KMS-11 (cell line): Measurements from ENCODE around the gene PIK3IP1.

ENCODE experiments used
- H2AFZ ChIP-seq: fragments of 200-600 bp; sonication (generic); 2 replicates; pipeline ENCODE4 v1.6.1; 2016; ENCODE audit warnings: antibody characterized with exemption, mixed run types, low read depth
- H3K27ac ChIP-seq: fragments of 200-600 bp; sonication (generic); 2 replicates; pipeline ENCODE4 v1.6.1; 2016; ENCODE audit warnings: mild to moderate bottlenecking, mixed run types
- H3K27me3 ChIP-seq: fragments of 200-600 bp; sonication (generic); 2 replicates; pipeline ENCODE4 v1.6.1; 2017; ENCODE audit warnings: mild to moderate bottlenecking, low read depth, mixed run types, moderate library complexity; ENCODE audit not compliant: insufficient read depth
- H3K36me3 ChIP-seq: fragments of 200-600 bp; sonication (generic); 2 replicates; pipeline ENCODE4 v1.6.1; 2017; ENCODE audit warnings: mild to moderate bottlenecking, mixed run types; ENCODE audit not compliant: insufficient read depth
- H3K4me1 ChIP-seq: fragments of 200-600 bp; sonication (generic); 2 replicates; pipeline ENCODE4 v1.6.1; 2016; ENCODE audit warnings: mild to moderate bottlenecking, low read depth, mixed run types; ENCODE audit not compliant: poor library complexity, severe bottlenecking
- H3K4me2 ChIP-seq: fragments of 200-600 bp; sonication (generic); 2 replicates; pipeline ENCODE4 v1.7.0; 2016; ENCODE audit warnings: mild to moderate bottlenecking, mixed run types
- H3K4me3 ChIP-seq: fragments of 200-600 bp; sonication (generic); IDR thresholded peaks from 2 replicates; pipeline ENCODE4 v1.6.1; 2017; ENCODE audit warnings: low read depth, low read length, mixed read lengths; ENCODE audit not compliant: insufficient read depth
- H3K79me2 ChIP-seq: fragments of 200-600 bp; sonication (generic); 2 replicates; pipeline ENCODE4 v1.6.1; 2016; ENCODE audit warnings: low read depth, mixed run types; ENCODE audit not compliant: insufficient read depth
- H3K9ac ChIP-seq: fragments of 200-600 bp; sonication (generic); 2 replicates; pipeline ENCODE4 v1.6.1; 2016; ENCODE audit warnings: mild to moderate bottlenecking, mixed run types
- H4K20me1 ChIP-seq: fragments of 200-600 bp; sonication (generic); 2 replicates; pipeline ENCODE4 v1.6.1; 2016; ENCODE audit warnings: mild to moderate bottlenecking, mixed run types; ENCODE audit not compliant: insufficient read depth
- CTCF ChIP-seq: fragments of 200-600 bp; sonication (generic); conservative IDR thresholded peaks from 2 replicates; pipeline ENCODE4 v1.6.1; 2017; ENCODE audit warnings: low read depth, mild to moderate bottlenecking, antibody characterized with exemption, low read length, moderate library complexity, mixed read lengths

The PIK3IP1 gene

GRCh38 chr22:31295360-31295759 is 3.1 kb upstream of the PIK3IP1 start:
- Histone ChIP-seq H3K4me1 (peaks cover 20% of the 10 kb centered on the region), H4K20me1 (no peaks in the 10 kb centered on the region), H3K4me2 (no peak overlapping the region), H2AFZ (no peak overlapping the region), H3K27me3 (no peaks in the 10 kb centered on the region), H3K4me3 (no peak overlapping the region), H3K36me3 (no peaks in the 10 kb centered on the region), H3K9ac (no peak overlapping the region), H3K79me2 (no peaks in the 10 kb centered on the region; the same call in 1 of the 2 replicates), H3K27ac (no peak overlapping the region)
- no peak for TF ChIP-seq CTCF

- Histone ChIP-seq H3K4me3 (no peak overlapping the region), H3K36me3 (no peaks in the 10 kb centered on the region), H2AFZ (peak overlapping the region; percentile 86), H3K27ac (peak overlapping the region; percentile 84), H3K4me1 (peaks cover 30% of the 10 kb centered on the region), H3K9ac (peak overlapping the region; percentile 86), H3K27me3 (no peaks in the 10 kb centered on the region), H4K20me1 (no peaks in the 10 kb centered on the region), H3K79me2 (no peaks in the 10 kb centered on the region; the same call in 1 of the 2 replicates), H3K4me2 (peak overlapping the region; percentile 100)
- TF ChIP-seq CTCF: no peak
Measured at GRCh38 chr22:31291481-31292235, 630 bp downstream of the PIK3IP1 start.

- Histone ChIP-seq H3K4me3 (no peak overlapping the region), H3K4me2 (peak overlapping the region; percentile 100), H3K36me3 (no peaks in the 10 kb centered on the region), H2AFZ (peak overlapping the region; percentile 86), H3K4me1 (peaks cover 28% of the 10 kb centered on the region), H3K79me2 (no peaks in the 10 kb centered on the region; the same call in 1 of the 2 replicates), H3K9ac (peak overlapping the region; percentile 86), H3K27me3 (no peaks in the 10 kb centered on the region), H3K27ac (peak overlapping the region; percentile 84), H4K20me1 (no peaks in the 10 kb centered on the region)
- TF ChIP-seq CTCF: no peak
Measured at GRCh38 chr22:31290494-31291471, 1.5 kb downstream of the PIK3IP1 start.

- Histone ChIP-seq H3K9ac (peak overlapping the region; percentile 86; the same call in 1 of the 2 replicates), H3K36me3 (no peaks in the 10 kb centered on the region), H2AFZ (no peak overlapping the region), H4K20me1 (no peaks in the 10 kb centered on the region), H3K27ac (peak overlapping the region; percentile 84; the same call in 1 of the 2 replicates), H3K4me2 (peak overlapping the region; percentile 100), H3K79me2 (no peaks in the 10 kb centered on the region; the same call in 1 of the 2 replicates), H3K4me3 (no peak overlapping the region), H3K4me1 (peaks cover 27% of the 10 kb centered on the region), H3K27me3 (no peaks in the 10 kb centered on the region)
- TF ChIP-seq CTCF: no peak
Measured at GRCh38 chr22:31289344-31289743, 2.9 kb downstream of the PIK3IP1 start.
